CD4-positive, alpha-beta T cell treated with Interleukin-12 subunit alpha and Interleukin-12 subunit beta, for 1 hour (primary cell): ENCODE results near the gene PASK.
"Not testable (repeated sequence)": the region's sequence is repeated elsewhere in the genome, so short reads cannot be mapped to it uniquely, and the experiment has no call there.

Source experiments
- DNase-seq: peaks from one replicate; pipeline ENCODE4 v3.0.0-alpha.2; 2020

The PASK gene

DNA sequence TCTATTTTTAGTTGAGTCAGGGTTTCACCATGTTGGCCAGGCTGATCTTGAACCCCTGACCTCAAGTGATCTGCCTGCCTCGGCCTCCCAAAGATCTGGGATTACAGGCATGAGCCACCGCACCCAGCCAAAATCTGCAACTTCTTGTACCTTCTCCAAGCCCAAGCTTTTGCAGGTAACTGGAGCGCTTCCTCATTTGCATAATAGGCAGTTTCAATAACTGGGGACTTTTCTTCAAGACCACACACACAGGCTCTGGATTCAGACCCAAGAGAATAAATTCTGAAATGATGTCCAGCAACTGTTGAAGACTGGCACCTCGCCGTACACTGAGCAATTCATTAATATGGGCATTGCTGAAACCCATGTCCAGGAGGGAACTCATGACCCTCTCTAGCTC, 50.0 kb downstream of the PASK start:
- DNase-seq = no peak

DNA sequence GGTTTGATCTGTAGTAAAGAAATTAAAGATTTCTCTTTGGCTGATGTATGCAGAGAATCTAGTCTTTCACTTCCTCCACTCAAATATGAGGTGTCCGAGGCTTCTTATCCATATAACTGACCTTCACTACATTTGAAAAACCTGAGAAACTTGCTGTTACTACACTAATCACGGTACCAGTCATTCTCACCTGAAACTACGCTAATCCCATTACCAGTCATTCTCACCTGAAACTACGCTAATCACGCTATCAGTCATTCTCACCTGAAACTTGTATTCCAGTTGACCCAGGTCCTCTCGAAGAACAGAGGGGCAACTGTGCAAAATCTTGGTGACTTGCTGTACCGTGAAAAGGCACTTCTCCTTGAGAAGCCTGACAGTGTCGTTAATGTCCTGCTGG, 52.3 kb downstream of the PASK start:
- no peak for DNase-seq

DNA sequence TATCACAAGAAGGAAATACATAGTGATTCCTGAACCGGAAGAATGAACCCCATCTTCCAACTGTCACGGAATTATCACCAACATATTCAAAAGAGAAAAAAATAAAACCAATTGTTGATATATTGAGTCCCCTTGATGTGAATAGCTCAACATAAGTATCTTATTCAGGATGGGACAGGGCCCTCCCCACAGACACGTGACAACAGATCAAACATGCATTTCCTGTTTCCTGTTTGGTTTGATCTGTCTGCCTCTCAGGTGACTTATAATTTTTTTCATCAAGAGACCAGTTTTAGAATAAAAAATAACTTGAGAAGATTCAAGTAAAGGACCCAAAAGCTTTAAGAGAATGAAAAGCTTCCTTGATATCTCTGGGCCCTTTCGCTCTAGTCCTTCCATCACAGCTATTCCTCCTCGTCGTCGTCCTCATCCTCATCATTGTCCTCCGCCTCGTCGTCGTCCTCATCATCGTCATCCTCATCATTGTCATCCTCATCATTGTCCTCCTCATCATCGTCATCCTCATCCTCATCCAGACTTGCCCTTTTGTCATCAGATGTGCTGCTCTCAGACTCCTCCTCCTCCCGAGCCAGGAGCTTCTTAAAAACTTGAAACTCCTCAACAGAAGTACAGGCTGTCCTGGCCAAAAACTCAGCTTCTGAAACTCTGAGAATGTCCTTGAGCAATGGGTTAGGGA, 53.5 kb downstream of the PASK start:
- DNase-seq = peak; percentile 79

DNA sequence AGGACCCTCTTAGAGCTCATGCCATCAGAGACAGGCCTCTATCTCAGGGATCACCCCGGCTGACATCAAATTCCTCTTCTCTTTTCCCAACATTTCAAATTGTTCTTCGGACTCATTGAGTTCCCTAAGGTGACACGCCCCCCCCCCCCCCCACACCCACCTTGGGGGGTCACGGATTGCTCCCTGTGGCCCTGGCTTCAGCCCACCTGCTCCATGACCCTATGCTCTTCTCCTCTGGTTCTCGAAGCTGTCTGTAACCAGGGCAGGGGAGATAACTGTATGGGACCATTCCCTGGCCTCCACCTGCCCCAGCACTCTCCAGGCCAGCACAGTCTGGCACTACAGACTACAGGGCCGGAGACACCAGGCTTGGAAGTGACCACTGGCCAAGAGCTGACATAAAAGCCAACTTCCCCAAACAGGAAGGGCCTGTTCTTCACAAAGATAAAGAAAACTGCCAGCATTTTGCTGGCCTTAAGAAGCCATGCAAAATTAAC, 54.3 kb downstream of the PASK start:
- no peak for DNase-seq

DNA sequence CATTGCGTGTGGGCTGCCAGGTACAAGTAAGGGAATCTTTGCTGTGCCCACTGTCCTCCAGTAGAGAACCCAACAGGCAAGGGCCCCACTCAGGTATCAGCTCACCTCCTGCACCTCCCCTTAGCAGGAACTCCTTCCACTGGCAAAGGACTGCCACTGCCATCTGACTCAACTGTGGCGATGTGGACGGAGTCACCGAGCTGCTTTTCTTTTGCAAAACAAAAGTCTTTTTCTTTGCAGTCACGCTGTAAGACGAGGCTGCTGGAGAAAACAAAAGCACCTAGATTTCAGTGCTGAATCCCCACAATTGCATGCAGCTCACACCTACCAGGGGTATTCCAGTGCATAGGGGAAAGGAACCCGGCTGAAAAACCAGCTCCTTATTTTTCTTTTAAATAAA, 55.1 kb downstream of the PASK start:
- no peak for DNase-seq

DNA sequence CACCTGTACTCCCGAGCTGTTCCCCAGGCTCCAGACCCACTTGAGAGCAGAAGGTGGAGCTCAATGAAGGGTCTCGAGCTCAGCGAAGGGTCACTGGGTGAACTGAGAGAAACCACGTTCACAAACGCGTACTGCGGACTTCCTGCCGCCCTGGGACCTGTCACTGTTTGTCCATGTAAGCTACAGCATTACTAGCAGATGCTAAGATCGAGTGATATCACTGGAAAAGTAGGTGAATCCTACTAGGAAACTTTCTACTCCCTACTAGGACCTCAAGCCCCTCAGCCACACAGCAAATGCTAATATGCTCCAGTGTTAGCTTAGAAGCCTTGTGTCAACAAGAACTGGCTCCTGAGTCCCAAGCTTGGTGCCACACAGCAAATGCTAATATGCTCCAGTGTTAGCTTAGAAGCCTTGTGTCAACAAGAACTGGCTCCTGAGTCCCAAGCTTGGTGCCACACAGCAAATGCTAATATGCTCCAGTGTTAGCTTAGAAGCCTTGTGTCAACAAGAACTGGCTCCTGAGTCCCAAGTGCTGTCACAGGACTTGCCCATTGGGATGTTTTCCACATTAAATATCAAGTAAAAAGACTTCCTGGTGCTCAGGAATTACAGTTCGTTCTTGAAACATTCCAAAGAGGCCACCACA, 56.0 kb downstream of the PASK start:
- not testable (repeated sequence) for DNase-seq

DNA sequence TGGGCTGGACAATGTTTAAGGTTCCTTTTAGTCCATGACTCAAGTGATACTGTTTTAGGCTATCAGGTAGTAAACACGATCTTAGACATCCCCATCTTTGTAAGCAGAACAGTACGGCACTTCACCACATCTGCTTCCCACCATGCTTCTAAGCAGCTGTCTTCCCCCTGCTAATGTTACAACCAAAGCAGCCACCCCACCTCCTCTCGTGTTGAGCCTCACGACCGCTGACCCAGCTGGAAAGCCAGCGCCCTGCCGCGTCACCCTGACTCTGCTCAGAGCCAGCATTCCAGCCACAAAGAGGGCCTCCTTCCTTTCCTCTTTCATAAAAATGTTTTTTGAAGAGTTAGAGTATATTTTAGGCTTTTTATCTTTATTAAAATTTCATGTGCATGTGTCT, 56.6 kb downstream of the PASK start:
- no peak for DNase-seq

DNA sequence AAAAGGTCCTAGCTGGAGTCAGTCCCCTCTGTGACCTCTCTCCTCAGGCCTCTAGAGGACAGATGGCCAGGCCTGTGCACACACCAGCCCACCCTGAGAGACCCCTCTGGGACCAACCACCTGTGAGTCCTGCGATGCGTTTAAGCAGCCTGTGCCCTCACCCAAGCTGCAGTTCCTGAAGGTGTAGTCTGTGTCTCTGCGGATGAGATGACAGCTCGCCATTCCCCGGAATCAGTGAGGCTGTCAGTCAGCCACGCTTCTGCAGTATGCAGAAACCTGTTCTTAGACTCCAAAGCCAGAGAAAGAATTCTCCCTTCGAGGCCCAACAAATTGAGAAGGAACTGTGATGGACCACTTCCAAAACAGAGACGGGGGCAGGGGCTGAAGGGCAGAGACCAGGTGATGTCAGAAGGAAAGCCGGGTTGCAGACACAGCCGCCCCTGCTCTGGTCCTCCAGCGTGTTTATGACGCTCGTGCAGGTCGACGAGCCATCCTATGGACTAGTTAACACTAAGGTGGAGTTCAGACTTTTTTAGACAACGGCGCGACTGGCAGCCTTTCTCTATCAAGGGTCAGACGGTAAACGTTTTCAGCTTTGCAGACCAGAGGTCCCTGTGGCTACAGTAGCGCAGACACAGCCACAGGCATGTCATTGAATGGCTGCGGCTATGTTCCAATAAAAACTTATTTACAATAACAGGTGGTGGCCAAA, 57.4 kb downstream of the PASK start:
- no peak for DNase-seq

DNA sequence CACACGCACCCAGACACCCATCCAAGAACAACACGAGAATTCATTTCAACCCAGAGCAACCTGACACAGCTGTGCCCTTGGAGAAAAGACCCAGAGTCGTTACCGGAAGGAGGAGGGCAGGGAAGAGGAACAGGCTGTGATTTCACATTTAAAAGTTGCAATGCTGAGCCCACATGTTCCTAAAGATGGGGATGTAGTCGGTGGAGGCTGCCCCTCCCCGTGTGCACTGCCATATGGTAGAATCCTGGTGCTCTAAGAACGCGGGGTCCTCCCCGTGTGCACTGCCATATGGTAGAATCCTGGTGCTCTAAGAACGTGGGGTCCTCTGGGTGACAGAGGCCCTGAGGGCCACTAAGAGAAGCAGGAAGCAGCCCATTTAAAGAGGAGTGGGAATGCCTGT, 58.1 kb downstream of the PASK start:
- DNase-seq = no peak

DNA sequence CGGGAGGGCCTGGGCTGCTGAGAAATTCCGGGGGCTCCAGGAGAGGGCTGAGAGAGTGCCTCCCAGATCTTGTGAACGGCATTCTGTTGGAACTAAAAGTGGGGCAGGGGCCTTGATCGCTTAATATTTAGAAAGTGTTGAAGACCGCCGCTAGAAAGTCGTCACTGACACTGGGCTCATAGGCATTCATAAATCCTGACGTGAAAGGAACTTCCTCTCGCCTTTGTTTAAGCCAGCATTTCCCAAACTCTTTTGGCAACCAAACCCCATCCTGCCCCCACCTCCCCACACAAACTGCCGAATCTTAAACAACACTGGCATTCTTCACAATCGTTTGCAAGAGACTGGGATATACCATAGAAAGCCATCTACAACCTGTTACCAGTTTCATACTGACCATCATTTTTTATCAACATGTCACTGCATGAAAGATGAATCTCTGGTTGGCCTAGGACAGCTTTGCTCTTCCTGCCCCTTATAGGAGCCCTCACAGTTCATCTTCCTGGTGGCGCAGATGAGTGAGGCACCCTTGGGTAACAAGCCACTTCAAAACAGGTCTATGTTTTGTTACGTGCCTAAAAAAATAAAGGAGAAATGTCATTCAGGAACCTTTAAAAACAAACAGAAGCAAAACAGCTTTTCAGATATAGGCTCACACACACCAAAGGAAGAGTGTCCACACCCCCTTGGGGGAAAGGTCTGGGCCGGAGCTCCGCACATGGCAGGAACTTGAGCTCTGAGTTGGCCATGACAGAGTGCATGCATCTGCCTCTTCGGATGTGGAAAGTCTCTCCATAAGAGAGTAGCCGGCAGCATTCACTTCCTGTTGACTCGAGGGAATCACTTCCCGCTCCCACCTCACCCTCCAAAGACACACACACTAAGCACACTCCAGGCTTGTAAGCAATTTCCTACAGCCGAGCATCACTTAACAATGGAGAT, 60.2 kb downstream of the PASK start:
- no peak for DNase-seq

DNA sequence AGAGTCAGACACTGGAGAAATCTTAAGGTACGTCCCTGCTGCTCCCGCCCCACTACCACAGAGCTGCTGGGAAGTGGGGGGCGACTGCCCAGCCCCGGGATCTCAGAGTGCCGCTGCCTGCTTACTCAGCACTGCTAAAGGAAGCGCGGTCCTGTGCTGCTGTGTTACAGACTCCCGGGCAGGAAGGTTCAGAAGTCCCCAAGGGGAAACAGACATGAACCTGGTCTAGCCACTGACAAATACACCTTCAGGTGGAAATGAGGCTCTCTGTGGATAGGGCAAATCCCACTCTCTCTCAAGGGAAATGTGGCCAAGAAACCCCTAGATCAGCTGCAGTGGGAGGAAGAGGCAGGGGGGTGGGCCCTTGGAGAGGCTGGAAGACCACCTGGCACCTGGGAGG, 60.9 kb downstream of the PASK start:
- no peak for DNase-seq

DNA sequence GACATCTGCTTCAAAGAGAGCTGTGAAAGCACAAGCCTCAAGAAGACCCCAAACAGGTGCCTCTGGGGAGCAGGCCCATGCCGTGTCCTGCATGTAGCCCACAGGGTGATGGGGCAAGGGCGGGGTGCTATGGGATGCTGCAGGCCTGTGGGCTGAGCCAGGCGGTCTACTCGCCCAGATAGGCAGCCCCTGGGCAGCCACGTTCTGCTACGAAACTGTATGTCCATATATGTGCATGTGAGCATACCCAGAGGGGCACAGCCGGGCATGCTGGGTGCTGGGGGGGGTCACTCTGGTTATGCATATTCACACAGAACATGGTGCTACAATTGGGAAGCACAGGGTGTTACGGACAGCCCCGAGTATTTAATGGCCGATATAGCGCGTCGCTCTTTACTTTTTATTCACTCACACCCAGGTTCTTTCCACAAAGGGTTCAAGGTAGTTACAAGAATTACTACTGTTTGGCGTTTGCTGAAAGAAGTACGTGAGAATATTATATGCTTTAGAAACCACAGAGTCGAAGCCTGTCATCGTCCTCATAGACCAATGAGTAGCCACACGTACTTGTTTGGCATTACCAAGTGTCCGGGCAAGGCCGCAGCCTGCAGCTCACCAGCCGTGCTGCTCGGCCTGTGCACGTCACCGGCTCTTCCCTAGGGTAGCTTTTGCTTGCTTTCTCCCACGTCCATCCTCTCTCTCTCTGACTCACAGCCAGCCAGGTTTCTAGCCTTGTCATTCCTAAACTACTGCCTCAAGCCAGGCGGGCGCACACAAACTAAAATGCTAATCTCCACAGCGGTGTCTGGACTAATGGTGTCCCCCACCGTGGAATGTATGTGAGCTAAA, 61.6 kb downstream of the PASK start:
- no peak for DNase-seq

DNA sequence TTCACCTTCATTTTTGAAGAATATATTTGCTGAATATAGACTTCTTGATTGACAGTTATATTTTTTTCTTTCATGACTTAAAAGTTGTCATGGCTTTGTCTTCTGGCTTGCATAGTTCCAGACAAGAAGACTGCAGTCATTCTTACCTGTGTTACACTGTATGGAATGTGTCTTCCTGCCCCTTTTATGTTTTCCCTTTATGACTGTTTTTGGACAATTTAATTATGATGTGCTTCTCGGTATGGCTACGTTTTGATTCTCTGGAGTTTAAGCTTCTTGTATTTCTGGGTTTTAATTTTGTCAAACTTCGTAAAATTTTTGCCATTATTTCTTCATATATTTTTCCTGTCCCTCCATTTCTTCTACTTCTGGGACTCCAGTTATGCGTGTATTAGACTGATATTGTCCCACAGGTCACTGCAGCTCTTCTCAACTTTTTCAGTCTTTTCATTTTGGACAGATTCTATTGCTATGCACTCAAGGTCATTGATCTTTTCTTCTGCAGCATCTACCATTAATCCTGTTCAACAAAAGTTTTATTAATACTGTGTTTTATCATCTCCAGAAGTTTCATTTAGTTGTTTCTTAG, 64.3 kb downstream of the PASK start:
- no peak for DNase-seq

DNA sequence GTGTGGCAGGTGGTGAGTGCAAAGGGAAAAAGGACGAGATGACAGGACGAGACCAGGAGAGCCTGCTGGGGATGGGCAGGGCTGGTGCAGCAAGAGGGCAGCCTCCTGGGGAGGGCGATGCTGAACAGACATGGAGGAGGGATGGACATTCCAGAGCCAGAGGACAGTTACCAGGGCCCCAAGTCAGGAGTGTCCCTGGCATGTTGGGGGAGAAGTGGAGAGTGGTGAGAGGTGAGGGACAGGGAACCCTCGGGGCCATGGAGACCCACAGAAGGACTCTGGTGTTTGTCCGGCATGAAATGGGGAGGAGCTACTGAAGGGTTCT, 66.2 kb downstream of the PASK start:
- DNase-seq = no peak

DNA sequence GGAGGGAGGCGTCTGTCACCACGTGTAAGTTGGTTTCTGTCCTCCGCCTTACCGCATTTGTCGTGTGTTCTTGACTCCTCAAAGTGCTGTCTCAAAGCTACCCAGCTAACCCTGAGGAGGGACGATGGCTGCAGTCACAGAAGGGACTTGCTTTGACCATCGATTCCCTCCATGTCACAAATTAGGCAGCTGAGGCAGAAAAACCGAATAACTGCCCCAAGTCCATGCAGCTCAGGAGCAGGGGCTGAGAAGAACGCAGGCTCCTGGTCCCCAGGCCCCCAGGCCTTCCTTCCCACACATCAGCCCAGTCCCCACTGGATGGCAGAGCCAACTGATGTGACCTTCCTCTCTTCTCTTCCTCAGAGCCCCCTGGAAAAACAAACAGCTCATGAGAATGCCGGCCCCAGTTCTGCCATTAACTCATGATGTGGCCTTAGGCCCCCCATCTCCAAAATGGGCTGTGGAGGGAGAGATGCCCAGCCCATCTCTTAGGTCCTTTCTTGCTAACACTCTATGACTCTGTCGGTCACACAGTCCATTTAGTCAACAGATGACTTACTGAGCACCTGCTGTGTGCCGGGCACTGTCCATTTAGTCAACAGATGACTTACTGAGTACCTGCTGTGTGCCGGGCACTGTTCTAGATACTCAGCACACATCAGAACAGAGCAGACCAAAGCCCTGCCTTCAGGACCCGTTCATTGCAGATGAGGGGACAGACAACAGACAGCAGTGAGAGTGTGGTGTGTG, 66.8 kb downstream of the PASK start:
- no peak for DNase-seq

DNA sequence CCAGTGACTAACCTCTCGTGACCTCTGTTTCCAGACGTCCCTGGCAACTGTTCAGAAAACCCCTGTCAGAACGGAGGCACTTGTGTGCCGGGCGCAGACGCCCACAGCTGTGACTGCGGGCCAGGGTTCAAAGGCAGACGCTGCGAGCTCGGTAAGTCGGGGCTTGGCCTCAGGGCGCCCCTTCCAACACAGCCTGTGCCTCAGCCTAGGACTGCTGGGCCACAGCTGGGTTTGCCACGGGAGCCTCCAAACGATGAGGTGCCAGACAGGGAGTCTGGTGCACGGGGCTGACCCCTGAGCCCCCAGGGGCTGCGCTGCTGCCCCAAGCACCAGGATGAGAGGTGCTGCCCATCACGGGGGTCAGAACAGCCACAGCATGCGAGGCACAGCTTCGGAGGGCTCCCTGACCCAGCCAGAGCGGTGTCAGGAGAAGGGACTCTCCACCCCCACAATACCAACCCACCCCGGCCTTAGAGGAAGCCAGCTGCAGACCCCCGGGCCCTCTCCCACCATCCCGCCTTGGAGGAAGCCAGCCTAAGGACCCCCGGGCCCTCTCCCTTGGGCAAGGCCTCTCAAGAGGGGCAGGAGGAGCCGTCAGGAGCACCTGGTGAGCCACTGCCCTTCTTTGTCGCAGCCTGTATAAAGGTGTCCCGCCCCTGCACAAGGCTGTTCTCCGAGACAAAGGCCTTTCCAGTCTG, 67.5 kb downstream of the PASK start:
- no peak for DNase-seq

DNA sequence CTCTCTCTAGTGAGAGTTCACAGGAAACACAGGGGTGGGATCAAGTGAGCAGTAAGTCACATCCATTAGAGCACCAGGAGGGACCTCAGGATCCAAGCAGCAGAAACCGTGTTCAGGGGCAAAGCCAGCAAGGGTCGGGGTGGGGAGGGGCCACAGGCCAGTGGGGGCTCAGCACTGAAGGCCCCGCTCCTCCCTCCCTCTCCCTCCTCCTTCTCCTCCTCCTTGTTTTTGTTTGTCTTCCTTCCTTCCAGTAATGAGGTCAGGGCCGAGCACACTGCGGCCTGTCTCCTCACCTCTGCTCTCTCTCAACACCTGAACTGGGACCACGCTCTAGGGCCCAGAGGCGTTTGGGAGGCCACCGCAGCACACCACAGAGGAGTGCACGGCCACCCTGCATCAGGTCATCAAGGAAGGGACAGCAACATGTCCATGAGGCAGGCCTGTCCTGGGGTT, 68.1 kb downstream of the PASK start:
- no peak for DNase-seq

DNA sequence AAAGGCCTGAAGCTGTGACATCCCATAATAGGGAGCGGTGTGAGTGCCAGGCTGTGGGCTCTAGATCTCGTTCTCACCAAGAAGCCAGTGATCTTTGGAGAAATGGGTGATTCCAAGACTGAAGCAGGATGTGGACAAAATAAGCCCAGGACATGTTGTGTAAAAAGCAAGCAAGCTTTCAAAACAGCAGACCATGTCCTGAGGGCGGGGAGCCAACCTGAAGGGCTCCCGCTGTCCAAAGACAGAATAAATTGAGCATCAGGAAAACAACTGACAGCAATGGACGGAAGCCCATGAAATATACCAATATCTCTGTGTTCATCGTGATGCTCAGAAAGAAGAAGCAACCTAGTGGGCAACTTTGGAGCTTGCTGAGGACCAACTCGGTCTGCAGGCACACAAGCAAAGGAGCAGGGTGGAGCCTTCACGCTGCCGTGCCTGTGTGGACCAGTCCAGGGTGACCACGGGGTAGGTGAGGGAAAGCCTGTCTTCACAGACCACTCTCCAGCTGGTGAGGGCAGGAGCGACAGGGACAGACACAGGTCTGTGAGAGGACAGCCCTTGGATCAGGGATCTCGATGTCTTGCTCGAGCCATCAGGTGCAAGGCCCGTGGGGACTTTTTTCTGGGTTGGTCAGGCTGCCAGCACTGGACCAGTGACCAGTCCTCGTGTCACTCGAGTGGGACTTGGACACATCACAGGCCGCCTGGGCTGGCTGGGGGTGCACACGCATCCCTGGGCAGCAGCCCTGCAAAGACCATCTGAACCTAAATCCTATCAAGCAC, 68.7 kb downstream of the PASK start:
- no peak for DNase-seq

DNA sequence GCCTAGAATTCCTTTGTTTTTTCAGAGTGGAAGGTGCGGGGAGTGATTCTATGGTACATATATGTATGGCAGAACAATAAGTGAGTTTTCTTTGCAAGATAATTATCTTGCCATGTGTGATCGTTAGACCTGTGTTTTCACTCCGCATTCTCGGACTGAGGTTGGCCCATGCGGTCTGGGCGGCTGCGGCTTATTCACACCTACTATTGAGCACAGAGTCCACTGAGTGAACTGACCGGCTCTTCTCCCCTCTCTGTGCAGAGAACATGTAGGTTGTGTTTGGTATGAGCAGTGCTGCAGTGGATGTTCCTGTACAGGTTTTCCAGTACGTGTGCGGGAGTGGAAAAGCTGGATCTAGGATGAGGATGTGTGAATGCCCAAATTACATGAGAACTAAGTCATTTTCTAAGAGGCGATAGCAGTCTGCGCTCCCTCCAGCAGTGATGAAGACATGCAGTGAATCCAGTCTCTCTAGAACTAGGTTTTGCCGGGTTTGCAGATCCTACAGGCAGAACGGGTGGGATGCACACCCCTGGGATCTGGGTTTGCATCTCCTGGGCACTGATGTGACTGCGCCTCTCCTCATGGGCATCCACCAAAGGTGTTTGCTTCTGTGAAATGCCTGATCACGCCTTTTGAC, 74.3 kb downstream of the PASK start:
- no peak for DNase-seq
